IPS-20b (cell line): ENCODE data around the gene ARHGAP22.

Experiments
- H3K27ac ChIP-seq: one replicate; pipeline ENCODE4 v1.5.1; 2013; ENCODE audit warnings: low read length
- H3K27me3 ChIP-seq: 2 replicates; pipeline ENCODE4 v1.6.1; 2013; ENCODE audit warnings: mild to moderate bottlenecking, low read length, inconsistent platforms; ENCODE audit not compliant: insufficient read depth
- H3K36me3 ChIP-seq: 2 replicates; pipeline ENCODE4 v1.6.1; 2013; ENCODE audit warnings: low read depth, mild to moderate bottlenecking, inconsistent platforms, low read length, moderate library complexity; ENCODE audit not compliant: insufficient read depth
- H3K4me1 ChIP-seq: 2 replicates; pipeline ENCODE4 v1.6.1; 2013; ENCODE audit warnings: mild to moderate bottlenecking, control low read depth, inconsistent platforms, low read length, moderate library complexity; ENCODE audit not compliant: insufficient read depth
- H3K4me3 ChIP-seq: 2 replicates; pipeline ENCODE4 v1.5.1; 2013; ENCODE audit warnings: mild to moderate bottlenecking, low read length, inconsistent platforms
- H3K9ac ChIP-seq: 2 replicates; pipeline ENCODE4 v1.6.1; 2013; ENCODE audit warnings: low read depth, mild to moderate bottlenecking, inconsistent platforms, low read length, moderate library complexity
- H3K9me3 ChIP-seq: 2 replicates; pipeline ENCODE4 v1.6.1; 2013; ENCODE audit warnings: mild to moderate bottlenecking, low read depth, low read length, inconsistent platforms; ENCODE audit not compliant: insufficient read depth

Gene ARHGAP22

DNA sequence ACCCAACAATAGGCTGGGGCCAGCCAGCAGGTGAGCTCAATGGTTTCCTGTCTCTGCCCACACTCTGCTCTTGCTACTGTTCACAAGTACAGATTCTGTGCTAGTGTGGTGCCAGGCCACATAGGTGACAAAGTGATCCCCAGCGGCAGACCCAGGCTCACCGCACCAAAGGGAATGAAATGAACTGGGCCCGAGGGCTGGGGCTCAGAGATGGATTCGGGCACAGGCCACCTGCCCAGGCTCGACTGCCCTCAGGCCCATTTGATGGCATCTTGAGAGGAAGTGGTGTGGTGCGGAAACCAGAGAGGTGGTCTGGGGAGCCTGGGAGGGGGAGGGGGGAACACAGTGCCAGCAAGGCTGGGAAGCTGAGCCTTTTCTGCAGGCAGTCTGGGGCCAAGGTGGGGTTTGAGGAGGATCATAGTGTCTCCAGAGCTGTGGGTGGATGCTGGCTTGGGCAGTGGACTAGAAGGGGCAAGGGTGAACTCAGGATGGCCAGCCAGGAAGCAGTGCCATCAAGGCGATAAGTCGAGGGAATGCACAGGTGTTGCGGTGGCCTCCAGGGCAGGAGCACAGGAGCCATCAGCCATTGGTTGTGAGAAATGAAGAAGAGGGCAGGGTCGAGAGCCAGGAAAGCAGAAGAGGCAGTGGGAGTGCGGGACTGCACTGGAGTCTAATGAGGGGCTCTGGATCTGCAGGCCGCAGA, 85.2 kb downstream of the ARHGAP22 start:
- peaks cover 9% of the 10 kb centered on the region; the same call in 1 of the 2 replicates for H3K9me3 ChIP-seq
- H3K4me3 ChIP-seq = no peak overlapping the region
- H3K27me3 ChIP-seq = peaks cover 19% of the 10 kb centered on the region; the same call in 1 of the 2 replicates
- H3K27ac ChIP-seq = no peak overlapping the region
- no peaks in the 10 kb centered on the region for H3K36me3 ChIP-seq
- no peak overlapping the region for H3K9ac ChIP-seq
- H3K4me1 ChIP-seq = peaks cover 2% of the 10 kb centered on the region; the same call in 1 of the 2 replicates

DNA sequence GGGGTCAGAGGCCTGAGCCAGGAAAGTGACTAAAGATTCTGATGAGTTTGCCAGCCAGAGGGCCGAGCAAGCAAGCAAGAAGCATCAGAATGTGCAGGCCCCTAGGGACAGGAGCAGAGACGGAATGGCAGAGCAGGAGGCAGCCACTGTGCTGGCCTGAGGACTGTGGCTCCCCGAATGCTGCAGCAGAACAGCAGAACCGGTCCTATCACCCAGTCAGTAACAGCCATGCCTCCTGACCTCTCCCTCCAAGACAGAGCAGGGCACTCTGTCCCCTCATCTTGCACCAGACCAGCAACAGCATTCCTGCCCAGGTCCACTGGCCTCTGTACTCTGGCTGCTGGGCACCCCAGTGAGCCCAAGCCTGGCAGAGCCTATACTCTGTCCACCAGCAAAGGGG, 85.9 kb downstream of the ARHGAP22 start:
- H3K36me3 ChIP-seq = no peaks in the 10 kb centered on the region
- H3K9ac ChIP-seq = no peak overlapping the region
- no peak overlapping the region for H3K4me3 ChIP-seq
- H3K4me1 ChIP-seq = peaks cover 2% of the 10 kb centered on the region; the same call in 1 of the 2 replicates
- no peak overlapping the region for H3K27ac ChIP-seq
- peaks cover 10% of the 10 kb centered on the region; the same call in 1 of the 2 replicates for H3K9me3 ChIP-seq
- peaks cover 17% of the 10 kb centered on the region; the same call in 1 of the 2 replicates for H3K27me3 ChIP-seq

DNA sequence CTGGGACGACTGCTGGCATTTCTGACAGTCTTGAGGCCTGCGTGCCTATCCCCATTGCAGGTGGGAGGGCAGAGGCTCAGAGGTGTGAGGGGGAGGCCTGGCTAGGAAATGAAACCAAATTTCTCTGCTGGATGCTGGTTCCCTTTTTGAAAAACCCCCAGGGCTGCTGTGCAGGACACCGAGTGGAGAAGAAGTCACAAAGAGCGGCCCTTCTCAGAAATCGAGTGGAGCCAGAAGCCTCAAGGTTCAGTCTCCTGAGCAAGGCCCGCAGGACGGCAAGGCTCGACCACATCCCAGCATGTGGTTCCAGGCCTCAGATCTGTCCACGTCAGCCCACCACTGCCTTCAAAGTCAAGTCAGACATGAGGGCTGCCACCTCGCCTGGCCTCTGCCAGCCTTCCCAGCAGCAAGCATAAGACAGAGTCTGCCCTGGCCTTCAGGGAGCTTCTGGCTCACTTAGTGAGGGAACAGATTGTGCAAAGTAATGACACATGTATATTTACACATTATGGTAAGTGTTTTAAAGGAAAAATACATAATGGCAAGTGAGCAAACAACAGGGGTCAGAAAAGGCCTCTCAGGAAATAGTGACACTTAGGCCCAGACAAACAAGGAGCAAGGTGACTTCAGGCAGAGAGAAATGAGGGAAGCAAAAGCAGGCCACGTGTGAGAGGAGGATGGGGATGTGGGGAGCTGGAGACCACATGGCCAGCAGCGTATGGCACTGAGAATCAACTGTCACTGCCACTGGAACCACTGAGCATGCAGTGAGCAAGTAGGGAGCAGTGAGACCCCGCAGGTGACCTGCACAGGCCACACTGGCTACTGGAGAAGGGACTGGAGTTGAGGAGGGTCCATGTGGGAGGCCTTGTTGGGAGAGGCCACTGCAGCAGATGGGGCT, 86.7 kb downstream of the ARHGAP22 start:
- no peak overlapping the region for H3K9ac ChIP-seq
- no peak overlapping the region for H3K27ac ChIP-seq
- no peaks in the 10 kb centered on the region for H3K36me3 ChIP-seq
- H3K4me1 ChIP-seq = peaks cover 2% of the 10 kb centered on the region; the same call in 1 of the 2 replicates
- H3K4me3 ChIP-seq = no peak overlapping the region
- peaks cover 10% of the 10 kb centered on the region; the same call in 1 of the 2 replicates for H3K9me3 ChIP-seq
- H3K27me3 ChIP-seq = peaks cover 16% of the 10 kb centered on the region; the same call in 1 of the 2 replicates

DNA sequence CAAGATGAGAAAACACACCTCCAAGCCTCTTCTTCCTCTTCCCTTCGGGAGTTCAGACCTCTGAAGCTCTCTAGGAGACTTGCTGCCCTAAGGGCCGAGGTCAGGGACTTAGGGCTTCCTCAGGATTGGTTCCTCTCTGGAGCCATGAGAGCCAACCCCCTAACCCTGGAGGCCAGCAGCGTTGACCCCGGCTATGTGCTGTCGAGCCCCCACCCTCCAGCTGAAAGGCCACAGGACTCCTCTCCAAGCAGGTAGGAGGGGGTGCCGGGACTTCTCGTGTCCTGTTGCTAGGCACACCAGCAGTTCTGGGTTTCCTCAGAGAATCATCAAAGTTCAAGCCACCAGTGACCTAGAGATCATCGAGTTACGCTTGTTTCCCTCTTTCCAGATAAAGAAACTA, 87.4 kb downstream of the ARHGAP22 start:
- H3K27ac ChIP-seq = no peak overlapping the region
- no peak overlapping the region for H3K9ac ChIP-seq

DNA sequence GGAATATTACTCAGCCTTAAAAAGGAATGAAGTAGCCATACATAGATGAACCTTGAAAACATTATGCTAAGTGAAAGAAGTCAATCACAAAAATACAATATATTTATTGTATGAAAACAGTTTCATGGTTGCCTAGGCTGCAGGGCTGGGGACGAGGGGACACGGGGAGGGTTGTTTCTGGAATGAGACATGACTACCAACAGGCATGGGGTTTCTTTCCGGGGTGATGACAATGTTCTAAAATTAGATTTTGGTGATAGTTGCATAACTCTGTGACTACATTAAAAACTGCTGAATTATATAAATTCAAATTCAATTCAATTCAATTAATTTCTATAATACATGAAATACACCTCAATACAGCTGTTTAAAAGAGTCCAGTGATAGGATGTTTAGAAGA, 88.0 kb downstream of the ARHGAP22 start:
- Histone ChIP-seq H3K27me3 (peaks cover 4% of the 10 kb centered on the region; the same call in 1 of the 2 replicates), H3K4me1 (no peaks in the 10 kb centered on the region), H3K4me3 (no peak overlapping the region), H3K27ac (no peak overlapping the region), H3K9me3 (peaks cover 10% of the 10 kb centered on the region; the same call in 1 of the 2 replicates), H3K9ac (no peak overlapping the region), H3K36me3 (no peaks in the 10 kb centered on the region)

More for the DNA sequence above, 87.4 kb downstream of the ARHGAP22 start:
- peaks cover 9% of the 10 kb centered on the region; the same call in 1 of the 2 replicates for H3K27me3 ChIP-seq
- no peaks in the 10 kb centered on the region for H3K4me1 ChIP-seq
- H3K4me3 ChIP-seq = no peak overlapping the region
- H3K36me3 ChIP-seq = no peaks in the 10 kb centered on the region
- peaks cover 10% of the 10 kb centered on the region; the same call in 1 of the 2 replicates for H3K9me3 ChIP-seq

DNA sequence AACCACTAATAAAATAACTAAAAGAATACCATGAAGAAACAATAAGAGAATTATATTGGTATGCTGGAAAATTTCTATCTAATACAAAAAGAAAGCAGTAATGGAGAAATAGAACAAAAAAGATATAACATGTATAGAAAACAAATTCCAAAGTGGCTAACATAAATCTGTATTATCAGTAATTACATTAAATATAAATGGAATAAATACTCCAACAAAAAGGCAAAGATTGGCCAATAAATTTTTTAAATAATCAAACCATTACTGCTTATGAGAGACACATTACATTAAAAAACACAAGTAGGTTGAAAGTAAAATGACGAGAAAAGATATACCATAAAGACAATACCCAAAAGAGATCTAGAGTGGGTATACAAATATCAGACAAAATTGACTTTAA, 90.0 kb downstream of the ARHGAP22 start:
- no peak overlapping the region for H3K9ac ChIP-seq
- peaks cover 10% of the 10 kb centered on the region; the same call in 1 of the 2 replicates for H3K9me3 ChIP-seq
- H3K4me1 ChIP-seq = no peaks in the 10 kb centered on the region
- no peak overlapping the region for H3K27ac ChIP-seq
- no peaks in the 10 kb centered on the region for H3K36me3 ChIP-seq
- H3K4me3 ChIP-seq = no peak overlapping the region
- no peaks in the 10 kb centered on the region for H3K27me3 ChIP-seq

DNA sequence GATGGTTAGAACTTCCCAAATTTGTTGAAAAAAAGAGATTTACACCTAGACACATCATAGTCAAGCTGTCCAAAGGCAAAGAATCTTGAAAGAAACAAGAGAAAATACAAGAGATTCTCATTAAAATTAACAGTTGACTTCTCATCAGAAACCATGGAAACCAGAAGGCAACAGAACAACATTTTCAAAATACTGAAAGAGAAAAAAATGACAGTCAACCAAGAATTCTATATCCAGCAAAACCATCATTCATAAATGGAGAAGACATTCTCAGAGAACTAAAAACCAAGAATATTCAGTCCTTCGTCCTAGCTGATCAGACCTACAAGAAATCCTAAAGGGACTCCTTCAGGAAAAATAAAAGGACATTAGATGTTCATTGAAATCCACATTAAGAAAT, 90.6 kb downstream of the ARHGAP22 start:
- no peak overlapping the region for H3K27ac ChIP-seq
- no peaks in the 10 kb centered on the region for H3K4me1 ChIP-seq
- H3K4me3 ChIP-seq = no peak overlapping the region
- H3K36me3 ChIP-seq = no peaks in the 10 kb centered on the region
- peaks cover 10% of the 10 kb centered on the region; the same call in 1 of the 2 replicates for H3K9me3 ChIP-seq
- H3K27me3 ChIP-seq = no peaks in the 10 kb centered on the region
- no peak overlapping the region for H3K9ac ChIP-seq

DNA sequence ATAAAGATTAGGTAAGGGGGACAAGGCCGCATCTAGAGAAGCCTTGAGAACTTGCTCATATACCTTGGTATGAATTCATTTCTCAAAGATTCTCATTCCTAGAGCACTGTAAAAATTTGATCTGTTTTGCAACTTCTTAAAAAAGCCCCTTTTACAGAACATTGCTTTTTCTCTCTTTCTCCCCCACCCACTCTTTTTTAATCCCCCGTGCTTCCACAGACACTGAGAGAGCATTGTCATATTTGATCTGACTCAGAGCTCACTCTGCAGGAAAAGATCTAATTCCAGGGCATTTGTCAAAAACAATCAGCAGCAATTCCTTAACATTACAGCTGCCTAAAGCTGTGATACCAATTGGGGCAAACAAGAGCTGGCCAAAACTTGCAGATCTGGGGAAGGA, 92.0 kb downstream of the ARHGAP22 start:
- H3K4me1 ChIP-seq = no peaks in the 10 kb centered on the region
- H3K4me3 ChIP-seq = no peak overlapping the region
- no peak overlapping the region for H3K27ac ChIP-seq

DNA sequence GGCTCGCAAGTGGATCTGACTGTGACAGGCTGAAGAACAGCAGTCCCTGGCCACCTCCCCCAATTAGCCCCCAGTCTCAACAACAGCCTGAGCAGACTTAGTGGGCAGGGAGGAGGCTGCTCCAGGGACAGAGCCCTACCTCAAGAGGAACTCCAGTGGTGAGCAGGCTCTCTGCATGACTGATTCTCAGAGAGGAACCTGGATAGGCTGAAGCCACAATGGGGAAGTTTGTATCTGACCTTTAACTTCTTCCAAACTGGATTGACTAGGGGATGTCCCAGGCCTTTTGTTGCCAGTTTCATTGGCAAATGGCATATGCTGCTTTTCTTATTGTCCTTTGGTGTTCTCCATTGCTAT, 93.0 kb downstream of the ARHGAP22 start:
- H3K9ac ChIP-seq = no peak overlapping the region
- no peak overlapping the region for H3K27ac ChIP-seq
- H3K9me3 ChIP-seq = peaks cover 10% of the 10 kb centered on the region; the same call in 1 of the 2 replicates
- H3K4me1 ChIP-seq = peaks cover 4% of the 10 kb centered on the region; the same call in 1 of the 2 replicates
- H3K27me3 ChIP-seq = no peaks in the 10 kb centered on the region
- H3K4me3 ChIP-seq = no peak overlapping the region
- H3K36me3 ChIP-seq = no peaks in the 10 kb centered on the region

More for the DNA sequence above, 92.0 kb downstream of the ARHGAP22 start:
- Histone ChIP-seq H3K9ac (no peak overlapping the region), H3K27me3 (no peaks in the 10 kb centered on the region), H3K36me3 (no peaks in the 10 kb centered on the region), H3K9me3 (peaks cover 10% of the 10 kb centered on the region; the same call in 1 of the 2 replicates)

DNA sequence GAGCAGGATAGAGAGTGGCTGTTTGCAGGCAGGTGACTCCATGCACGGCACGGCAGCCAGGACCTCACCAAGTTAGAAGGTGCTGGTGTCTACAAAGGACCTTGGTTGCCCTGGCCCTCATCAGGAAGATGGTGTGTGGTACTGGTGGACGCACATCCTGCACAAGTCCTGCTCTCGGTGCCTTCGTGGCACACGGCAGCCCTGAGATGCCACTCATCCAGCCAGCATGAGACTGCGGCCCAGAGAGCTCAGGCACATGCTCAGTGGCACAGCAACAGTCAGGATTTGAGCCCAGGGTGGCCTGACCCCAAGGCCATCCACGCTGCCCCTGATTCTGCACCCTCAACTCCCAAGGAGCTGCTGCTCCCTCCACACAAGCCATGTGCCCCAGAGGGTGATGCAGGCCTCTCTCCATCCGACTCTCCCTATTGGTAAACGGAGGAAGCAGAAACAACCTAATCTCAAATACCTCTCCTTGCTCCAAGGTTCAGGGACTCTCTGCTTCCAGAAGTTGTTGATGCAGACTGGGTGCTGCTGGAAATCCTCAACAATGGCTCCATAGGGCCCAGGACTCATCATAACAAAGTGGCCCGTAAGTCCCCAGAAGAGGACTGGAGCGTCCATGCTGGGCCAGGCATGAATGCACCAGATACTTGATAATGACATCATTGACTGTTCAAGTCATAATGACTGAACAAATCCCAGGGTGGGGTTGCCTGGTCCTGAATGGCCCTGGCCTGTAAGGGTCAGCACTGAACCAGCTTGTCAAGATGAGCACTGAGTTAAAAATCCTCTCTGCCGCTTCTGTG, 93.6 kb downstream of the ARHGAP22 start:
- no peaks in the 10 kb centered on the region for H3K36me3 ChIP-seq
- H3K27ac ChIP-seq = no peak overlapping the region
- no peak overlapping the region for H3K4me3 ChIP-seq
- H3K27me3 ChIP-seq = no peaks in the 10 kb centered on the region
- no peak overlapping the region for H3K9ac ChIP-seq
- H3K4me1 ChIP-seq = peaks cover 4% of the 10 kb centered on the region; the same call in 1 of the 2 replicates
- H3K9me3 ChIP-seq = peaks cover 10% of the 10 kb centered on the region; the same call in 1 of the 2 replicates
